ENCODE data around the gene SYTL3.

The SYTL3 gene

DNA sequence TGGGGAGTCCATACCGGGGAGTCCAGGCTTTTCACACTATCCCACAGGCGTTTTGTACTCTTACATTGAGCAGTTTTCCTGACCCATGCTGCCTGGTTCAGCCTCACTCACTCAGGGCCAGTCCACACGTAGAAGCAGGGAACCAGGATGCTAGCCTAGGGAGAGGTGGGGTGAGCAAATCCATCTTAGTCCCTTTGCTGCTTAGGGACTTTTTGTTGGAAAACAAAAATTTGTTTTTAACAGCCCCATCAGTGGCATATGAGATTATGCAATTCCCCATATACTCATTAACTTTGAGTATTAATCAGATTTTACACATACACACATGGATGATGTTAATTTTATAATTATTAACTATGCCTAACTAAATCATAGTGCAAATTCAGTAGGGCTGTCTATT is 85.2 kb downstream of the SYTL3 start:
- no peak for DNase-seq

DNA sequence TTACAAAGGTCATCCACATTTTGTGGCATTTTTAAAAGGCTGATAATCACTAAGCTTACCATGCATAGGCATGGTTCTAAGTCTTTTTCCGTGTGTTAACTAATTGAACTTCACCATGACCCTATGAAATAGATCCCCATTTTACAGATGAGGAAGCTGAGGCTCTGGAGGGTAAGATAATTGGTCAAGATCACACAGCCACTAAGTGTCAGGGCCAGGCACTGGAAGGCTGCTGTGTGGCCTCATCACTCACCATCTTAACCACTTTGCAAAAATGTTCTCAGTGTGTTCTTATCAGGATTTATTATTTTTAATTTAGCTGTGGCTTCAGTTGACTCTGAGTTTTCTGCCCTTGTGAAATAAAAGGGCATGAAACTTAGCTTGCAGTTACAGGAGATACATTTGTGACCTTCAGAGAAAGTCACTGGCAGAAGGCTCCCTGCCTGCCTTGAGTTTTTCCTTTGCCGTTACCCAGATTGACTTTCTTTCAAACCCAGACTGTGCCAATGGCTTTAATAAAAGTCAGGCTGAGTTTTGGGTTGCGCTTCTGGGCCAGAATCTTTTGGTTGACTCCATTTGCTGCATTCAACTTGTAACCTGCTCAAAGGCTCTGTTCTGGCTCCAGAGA is 87.3 kb downstream of the SYTL3 start:
- DNase-seq, result no peak

DNA sequence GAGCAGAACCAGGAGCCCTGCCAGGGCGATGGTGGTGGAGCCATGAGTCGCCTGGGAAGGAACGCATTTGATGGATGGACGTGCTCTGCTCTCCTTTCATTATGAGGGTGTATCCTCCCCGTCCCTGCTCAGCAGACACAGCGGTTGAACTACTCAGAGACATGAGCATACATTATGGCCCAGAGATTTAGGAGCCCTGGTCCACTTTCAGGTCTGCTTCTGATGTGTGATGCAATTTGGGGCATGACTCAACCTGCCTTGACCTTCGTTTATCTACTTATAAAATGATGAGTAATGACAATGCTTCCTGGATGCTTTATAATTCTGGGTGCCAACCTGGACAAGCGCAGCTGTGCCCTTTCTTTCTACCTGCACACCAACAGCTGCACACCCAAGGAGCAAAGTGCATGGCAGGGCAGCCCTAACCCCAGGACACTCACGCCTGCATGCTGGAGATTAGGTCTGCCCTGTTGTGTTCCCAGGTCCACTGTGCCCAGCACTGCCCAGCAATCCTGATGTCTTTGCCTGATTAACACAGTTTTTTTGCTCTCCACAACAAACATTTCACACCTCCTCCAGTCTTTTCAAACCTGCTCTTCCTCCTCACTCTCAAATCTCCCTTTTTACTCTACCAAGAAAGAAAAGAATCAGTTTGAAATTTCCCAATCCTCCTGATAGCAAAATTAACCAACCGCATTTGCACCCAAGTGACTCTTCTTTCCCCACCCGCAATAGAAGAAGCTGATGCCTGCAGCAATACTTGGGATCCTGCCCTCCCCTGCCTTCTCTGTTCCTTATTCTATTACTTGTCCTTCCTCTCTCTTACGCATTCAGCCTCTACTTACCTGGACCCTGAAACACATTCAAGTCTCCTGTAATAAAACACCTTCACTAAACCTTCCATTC is 88.1 kb downstream of the SYTL3 start:
- DNase-seq, result no peak

DNA sequence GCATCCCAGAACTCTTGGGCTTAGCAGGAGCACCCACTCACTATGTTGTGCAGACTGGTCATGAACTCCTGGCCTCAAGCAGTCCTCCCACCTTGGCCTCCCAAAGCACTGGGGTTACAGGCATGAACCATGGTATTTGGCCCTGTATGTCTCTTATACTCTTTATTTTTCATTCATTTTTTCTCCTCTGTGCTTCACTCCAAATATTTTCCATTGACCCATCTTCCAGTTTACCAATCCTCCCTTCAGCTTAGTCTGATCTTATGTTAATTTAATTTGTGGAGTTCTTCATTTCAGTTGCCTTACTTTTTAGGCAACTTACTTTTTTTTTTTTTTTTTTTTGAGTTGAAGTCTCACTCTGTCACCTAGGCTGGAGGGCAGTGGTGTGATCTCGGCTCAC is 89.8 kb downstream of the SYTL3 start:
- DNase-seq, result no peak

DNA sequence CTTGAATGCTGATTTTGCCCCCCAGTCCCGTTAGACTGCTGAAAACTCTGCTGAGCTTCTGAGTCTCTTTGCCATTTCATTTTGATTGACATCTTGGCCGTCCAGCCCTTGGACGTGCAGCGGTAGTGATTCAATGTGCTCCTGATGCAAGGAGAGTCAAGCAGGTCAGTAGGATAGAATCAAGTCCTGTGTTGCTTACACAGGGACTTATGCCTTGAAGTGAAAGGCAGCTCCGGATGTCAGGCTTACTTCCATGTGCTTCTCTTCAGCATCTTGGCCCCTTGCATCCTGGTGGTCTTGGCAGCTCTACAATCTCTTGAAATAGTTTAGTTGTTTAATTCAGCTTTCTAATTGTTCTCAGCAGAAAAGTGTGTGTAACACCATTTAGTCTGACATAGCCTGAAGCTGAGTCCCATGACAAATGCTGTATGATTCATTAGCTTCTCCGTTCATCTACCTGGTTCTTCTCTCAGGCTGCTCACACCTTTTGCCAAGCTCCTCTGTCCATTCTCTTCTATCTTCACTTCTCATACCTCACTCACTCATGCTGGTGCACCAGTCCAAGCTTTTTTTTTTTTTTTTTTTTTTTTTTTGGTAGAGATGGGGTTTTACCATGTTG is 93.3 kb downstream of the SYTL3 start:
- DNase-seq, result no peak

DNA sequence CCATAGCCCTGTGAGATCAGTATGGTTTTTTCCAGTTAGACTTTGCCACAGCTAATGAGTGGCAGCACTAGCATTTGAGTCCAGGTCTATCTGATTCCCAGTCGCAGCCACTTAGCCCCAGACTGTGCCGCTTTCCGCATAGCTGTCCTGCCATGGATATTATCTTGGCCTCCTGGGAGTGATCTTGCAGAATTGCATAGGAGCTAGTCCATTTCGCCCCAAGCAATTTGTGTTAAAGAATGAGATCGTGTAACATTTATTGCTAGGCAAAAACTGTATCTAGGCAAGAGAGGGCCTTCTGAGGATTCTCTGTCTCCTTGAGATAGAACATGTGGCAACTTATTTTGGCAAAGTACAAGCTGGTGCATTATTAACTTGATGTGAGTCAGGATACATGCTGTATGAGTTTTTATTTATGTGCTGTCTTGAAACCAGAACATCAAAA is 95.2 kb downstream of the SYTL3 start:
- no peak for DNase-seq

DNA sequence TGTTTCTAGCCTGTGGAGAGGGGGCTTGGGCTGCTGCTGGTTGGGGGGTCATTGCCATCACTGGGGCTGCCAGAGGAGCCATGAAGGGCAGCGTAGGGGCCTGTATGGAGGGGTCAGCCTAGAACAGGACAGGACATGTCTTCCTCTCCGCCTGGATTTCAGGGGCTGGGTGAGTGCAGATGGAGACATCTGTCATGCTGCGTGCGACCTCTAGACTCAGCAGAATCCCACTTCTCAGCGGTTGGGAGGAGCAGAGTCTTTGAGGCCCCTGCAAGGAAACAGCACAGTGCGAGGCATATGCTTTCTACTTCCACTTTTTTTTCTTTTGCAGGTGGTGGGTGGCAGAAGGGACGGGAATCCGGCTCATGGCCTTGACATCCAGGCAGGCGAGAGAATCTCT is 101.4 kb downstream of the SYTL3 start:
- no peak for DNase-seq

DNA sequence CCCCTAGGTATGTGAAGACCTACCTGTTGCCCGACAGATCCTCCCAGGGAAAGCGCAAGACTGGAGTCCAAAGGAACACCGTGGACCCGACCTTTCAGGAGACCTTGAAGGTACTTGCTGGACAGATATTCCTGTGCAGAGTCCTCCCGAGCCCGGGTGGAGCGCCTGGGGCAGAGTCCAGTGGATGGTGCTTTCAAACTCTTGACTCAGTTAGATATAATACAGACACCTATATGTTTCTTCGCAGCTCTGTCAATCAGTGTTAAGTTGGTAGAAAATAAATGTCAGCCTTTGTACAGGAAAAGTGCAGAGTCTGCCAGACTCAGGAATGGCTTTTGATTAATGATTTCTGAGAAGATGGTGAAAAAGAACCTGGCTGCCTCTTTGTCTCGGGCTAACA is 102.1 kb downstream of the SYTL3 start:
- DNase-seq, result no peak

DNA sequence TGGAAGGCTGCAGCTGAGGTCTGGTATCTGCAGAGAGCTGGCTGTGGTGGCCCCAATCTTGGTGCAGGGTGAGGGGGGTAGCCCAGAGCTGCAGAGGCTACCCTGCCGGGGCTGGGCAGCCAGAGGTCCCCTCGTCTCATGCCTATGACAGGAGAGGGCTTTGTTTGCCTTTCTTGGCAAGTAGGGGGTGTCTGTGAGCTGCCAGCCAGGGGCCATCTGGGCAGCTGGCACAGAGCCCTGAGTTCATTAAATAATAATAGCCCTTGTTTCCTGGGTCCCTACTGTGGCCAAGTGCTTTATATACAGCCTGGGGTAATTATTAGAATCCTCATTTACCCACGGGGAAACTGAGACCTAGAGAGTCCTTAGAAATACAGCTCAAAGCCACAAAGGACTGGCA is 102.8 kb downstream of the SYTL3 start:
- DNase-seq, result peak; percentile 94

DNA sequence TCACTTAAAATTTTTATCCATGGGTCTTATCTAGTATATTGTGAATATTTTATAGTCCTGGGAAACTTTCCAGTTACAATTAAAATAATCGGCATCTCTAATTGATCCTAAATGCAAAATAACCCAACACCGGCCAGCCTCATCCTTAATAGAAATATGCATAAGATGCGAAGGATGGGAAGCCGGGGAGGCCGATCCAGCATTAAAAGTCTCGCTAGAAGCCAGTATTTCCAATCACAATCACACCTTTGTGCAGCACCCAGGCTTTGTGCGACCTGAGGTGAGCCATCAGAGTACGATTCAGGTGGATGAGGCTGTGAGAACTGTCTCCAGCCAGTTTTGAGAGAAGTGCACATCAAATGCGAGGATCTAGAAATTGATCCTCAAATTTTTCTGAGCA is 104.0 kb downstream of the SYTL3 start:
- no peak for DNase-seq

DNA sequence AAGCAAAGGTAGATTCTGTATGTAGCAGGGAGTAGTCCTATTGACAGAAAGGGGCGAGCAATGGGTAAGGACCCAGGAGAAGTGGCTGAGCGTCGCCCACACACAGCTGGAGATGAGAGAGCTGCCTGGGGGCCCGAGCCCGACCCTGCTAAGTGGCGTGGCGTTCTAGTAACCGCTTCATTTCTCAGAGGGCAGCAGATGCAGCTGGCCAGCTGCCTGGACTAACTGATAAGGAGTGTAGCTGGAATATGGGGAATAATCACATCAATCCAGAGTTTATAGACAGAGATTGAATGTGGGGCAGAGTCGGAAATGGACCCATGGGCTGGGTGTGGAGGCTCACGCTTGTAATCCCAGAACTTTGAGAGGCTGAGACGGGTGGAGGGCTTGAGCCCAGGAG is 104.9 kb downstream of the SYTL3 start:
- peak; percentile 85 for DNase-seq

DNA sequence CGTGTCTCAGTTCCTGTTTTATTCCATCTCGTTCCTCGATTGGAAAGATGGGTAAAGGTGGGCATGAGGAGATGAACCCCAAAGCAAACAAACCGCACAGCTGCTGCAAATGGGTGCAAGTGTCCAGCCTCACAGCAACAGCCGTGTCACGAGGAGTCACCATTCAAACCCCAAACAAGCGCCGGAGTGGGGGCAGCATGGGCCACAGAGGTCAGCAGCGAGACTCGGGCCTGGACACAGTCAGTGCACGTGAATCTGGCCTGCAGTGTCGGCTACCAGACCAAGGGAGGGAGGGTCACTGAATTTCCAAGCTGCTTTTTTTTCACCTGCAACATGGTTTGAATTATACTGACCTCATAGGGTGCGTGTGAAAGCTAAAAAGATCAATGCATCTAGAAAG is 105.8 kb downstream of the SYTL3 start:
- DNase-seq, result no peak

DNA sequence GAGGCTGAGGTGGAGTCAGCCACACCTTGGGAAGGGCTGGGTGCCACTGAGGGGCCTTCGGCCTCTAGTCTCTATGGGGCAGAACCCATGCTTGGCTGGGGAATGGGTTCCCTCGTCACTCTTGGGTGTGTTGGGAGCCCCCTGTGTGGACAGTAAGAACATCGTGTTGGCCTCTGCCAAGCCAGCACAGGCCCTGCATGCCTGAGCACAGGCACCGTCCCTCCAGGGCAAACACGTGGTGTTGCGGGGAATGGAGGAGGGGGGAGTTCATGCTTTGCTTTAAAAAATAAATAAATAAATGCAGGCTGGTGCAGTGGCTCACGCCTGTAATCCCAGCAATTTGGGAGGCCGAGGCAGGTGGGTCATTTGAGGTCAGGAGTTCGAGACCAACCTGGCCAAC is 106.3 kb downstream of the SYTL3 start:
- DNase-seq, result no peak

DNA sequence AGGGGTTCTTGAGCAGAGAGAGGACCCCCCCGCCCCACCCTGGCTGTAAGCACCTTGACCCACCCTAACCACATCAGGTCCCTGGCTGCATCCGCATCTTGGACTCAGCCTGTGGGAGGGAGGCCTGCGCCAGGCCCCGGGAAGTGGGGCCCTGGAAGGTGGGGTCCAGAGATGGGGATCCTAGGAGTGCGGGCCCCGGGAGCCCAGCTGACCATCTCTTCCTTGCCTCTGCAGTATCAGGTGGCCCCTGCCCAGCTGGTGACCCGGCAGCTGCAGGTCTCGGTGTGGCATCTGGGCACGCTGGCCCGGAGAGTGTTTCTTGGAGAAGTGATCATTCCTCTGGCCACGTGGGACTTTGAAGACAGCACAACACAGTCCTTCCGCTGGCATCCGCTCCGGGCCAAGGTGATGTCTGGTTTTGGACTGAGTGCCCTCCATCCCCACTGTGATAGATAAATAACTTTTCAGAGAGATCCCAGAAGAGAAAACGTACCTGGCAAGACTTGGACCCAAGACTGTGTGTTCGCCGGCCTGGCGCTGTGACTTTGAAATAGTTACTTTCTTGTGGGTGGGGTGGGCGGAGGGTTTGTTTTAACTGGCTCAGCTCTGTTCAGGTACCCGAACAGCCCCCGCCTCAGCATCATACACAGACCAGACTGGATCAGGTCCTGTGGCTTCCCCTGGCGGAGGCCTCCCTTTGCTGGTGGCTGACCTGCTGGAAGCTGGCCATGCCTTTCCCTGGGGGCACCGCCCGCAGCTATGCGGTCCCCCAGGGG is 107.3 kb downstream of the SYTL3 start:
- no peak for DNase-seq

DNA sequence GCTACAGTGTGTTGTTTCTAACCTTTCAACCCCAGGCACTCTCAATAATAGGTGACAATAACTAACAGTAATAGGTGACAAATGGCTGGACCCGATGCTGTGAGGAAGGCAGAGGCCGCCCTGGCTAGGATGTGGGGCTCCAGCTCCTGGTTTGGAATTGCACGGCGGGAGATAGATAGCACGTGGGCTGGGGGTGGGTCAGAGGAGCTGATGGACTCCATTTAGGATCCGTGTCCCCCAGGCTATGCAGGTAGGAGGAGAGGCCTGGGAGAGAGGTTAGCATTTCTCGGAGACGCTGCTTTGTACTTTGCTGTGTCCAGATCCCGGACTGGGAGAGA is 107.9 kb downstream of the SYTL3 start:
- DNase-seq, result no peak

DNA sequence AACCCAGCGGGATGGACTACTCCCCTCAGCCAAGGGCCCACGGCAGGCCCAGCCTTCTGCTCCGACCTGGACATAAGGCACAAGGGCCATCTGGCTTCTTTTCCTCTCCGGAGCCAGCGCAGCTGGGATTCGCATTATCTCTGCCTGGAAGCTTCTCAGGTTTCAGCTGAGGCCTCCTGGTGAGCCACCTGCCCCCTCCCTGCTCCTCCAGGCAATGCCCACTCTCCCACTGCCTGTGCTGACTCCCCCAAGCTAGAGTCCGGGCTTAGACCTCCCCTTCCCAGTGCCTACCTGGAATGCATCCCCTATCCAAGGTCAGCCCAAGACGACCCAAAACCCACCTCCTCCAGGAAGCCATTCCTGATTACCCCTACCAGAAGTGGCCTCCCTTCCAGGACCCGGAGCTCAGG is 108.6 kb downstream of the SYTL3 start:
- peak; percentile 95 for DNase-seq

DNA sequence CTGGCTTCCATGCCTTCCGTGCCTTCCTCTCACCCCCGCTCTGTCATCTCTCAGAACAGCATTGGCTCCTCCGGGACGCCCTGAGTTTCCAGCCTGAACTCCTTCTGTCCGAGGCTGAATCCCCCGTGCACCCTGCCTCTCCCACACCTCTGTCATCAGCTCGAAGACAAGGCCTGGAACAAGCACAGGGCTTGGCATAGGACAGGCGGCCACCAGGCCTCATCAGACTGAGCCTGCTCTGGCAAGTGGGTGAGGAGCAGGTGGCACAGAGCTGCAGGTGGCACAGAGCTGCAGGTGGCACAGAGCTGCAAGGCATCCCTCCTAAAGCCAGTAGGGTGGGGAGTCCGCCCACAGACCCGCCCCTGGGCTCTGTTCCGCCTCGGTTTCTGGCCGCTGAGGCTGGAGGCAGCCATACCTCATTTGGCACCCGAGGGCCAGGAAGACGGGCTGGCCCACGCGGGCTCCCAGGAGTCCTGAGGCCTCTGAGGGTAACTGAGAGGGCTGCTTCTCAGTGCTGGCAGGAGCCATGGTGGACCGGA is 109.2 kb downstream of the SYTL3 start:
- peak; percentile 74 for DNase-seq

DNA sequence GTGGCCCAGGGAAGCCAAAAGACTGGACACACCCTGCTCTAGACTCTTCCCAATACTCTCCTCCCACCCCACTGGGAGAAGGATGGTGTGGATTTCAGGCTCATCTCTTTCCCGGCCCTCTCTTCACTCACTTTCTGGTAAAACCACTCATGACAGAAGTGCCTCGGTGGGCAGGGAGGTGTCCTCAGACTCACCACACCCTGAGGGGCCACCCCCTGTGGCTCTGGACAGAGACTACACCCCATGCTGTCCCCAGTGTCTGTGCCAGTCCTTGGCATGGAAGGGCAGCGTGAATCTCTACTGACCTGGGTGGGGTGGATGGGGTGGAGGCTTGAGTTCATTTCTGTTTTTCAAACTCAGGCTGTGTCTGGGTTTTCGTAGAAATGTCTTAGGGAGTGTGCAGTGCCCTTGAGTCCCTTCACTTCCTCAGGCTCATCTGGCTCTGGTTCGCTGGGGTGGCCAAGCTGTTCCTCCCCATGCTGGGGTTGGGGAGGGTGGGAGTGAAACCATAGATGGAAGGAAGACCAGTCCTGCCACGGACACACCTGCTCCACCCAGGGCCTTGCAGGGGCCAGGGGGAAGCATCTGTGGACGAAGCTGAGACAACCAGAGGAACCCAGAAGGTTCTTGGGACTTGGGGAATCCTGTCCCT is 110.2 kb downstream of the SYTL3 start:
- DNase-seq, result no peak

DNA sequence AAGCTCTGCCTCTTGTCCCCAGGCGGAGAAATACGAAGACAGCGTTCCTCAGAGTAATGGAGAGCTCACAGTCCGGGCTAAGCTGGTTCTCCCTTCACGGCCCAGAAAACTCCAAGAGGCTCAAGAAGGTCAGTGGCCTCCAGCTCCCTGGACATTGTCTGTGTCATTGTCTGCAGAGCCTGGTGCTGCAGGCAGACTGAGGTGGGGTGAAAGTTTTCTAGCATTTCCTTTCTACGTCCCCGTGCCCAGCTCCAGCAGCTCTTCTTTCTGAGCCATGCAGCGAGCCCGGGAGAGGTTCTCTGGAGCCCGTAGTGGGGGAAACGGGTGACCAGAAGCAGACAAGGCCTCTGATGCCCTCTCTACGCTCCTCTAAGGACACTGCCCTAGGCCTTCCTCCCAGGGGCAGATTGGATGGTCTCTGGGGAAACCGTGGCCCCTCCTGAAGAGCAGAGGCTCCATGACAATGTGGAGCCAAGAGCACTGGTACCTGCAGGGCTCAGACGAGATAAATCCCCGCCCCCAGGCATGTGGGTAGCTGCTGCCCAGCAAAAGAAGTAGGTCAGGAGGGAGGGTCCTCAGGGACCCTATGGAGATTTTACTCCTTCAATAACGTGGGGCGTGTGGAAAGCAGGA is 110.9 kb downstream of the SYTL3 start:
- no peak for DNase-seq

DNA sequence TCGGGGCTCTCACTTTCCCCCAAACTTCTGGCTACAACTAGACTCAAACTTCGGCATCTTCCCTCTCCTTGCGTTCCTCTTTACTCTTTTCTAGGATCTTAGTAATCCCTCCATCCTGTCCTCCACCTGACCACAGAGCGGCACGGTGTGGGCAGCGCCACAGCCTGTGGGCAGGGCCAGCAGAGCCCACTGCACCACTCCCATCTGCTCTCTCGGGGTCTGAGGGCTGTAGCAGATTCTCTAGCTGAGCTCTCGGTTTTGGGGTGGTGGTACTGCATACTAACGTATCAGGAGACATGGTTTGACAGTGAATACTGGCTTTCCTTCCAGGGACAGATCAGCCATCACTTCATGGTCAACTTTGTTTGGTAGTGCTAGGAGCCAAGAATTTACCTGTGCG is 111.9 kb downstream of the SYTL3 start:
- DNase-seq, result no peak

DNA sequence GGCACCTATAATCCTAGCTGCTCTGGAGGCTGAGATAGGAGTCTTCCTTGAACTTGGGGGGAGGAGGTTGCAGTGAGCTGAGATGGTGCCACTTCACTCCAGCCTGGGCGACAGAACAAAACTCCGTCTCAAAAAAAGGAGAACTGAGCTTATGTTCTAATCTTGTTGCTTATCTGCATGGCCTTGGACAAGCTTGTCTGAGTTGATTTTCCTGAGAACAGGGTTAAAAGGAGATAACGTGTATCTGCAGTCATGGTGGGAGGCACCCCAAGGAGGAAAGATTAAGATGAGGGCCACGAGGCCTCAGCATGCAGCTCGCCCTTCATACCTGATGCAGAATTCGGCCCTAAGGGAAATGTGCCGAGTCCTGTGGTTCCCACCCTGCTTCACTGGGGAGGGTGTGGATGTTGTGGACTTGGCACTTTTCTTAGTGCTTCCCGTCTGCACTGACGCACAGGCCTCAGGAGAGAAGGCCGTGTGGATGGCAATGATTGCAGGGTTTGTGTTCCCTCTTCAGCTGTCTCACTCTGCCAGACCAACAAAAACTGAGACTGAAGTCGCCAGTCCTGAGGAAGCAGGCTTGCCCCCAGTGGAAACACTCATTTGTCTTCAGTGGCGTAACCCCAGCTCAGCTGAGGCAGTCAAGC is 113.1 kb downstream of the SYTL3 start:
- no peak for DNase-seq
